Left lung (tissue), 10 donors: ENCODE results near the gene SEZ6. TPM values are rescaled to one million over a fixed set of nuclear protein-coding genes. Genes with fewer than 3 reads are reported as not detected.

Experiments
- ATAC-seq: fragments of 200-7000 bp; cut with Tn5 transposase; one replicate; pipeline ENCODE4 v1.9.1; 2020; ENCODE audit warnings: moderate library complexity
- DNase-seq, 4 donors: peaks; one replicate each; pipeline ENCODE4 v3.0.0-alpha.2; 2013 to 2020
- H3K27ac ChIP-seq, 2 donors: fragments of 200-600 bp; sonication (generic) in 1 of 2; one replicate each; pipeline versions ENCODE4 v1.5.0 to v1.8.0; 2020 to 2021
- H3K27me3 ChIP-seq, 2 donors: fragments of 200-600 bp; sonication (generic) in 1 of 2; one replicate each; pipeline versions ENCODE4 v1.5.0 to v1.8.0; 2020 to 2021
- H3K36me3 ChIP-seq, 2 donors: fragments of 200-600 bp; sonication (generic) in 1 of 2; one replicate each; pipeline versions ENCODE4 v1.5.0 to v1.8.0; 2020 to 2021
- H3K4me1 ChIP-seq, 2 donors: fragments of 200-600 bp; one replicate each; pipeline ENCODE4 v1.8.0; 2021
- H3K4me3 ChIP-seq, 2 donors: fragments of 200-600 bp; sonication (generic) in 1 of 2; one replicate each; pipeline versions ENCODE4 v1.5.0 to v1.8.0; 2020 to 2021; ENCODE audit warnings: mild to moderate bottlenecking in 1 of 2
- H3K9me3 ChIP-seq, 2 donors: fragments of 200-600 bp; sonication (generic) in 1 of 2; one replicate each; pipeline versions ENCODE4 v1.5.0 to v1.8.0; 2020 to 2021
- CTCF ChIP-seq, 2 donors: fragments of 200-600 bp; sonication (generic) in 1 of 2; IDR thresholded peaks; one replicate each; pipeline versions ENCODE4 v1.5.0 to v1.8.0; 2021; ENCODE audit warnings: antibody characterized with exemption in 2 of 2
- intact Hi-C, 2 donors: fragments of 100-400 bp; cut with DNase I; formaldehyde crosslinking; loops; one replicate each; pipeline versions ENCODE4 v1.11.2 to v1.14.2; 2022
- polyA plus RNA-seq, 6 donors: library from polyadenylated mRNA; unstranded; fragments of 120-200 nt; gene quantifications; one replicate each; pipeline ENCODE4 v1.2.1, GENCODE V29; 2013; ENCODE audit not compliant: insufficient read length in 6 of 6
- total RNA-seq, 2 donors: library from RNA; stranded (reverse); fragmentation: NEBNext Ultra II Directional; extraction: Animal tissue kit (Norgen Biotek cat#: 25700); gene quantifications; one replicate each; pipeline ENCODE4 v1.2.1, GENCODE V29; 2021
- donor health status: DM: no; HTN: yes; CAD: no.
- donor health status: DM: no; HTN: no; CAD: no.

SEZ6 gene
- total and polyA plus RNA-seq, 8 donors: 0.09 to 1.2 (median 0.81) TPM; not detected in 1

- H3K27ac ChIP-seq: no peak overlapping the region
- no peak overlapping the region for H3K4me3 ChIP-seq
- ATAC-seq (no peak), DNase-seq (no peak)
- no peak for TF ChIP-seq CTCF (IDR thresholded peaks at IDR 0.05)
- H3K4me1 ChIP-seq: peaks cover 0 to 8% of the 10 kb centered on the region in 2 donors
- peaks cover 21 to 69% of the 10 kb centered on the region in 2 donors for H3K27me3 ChIP-seq
- no peaks in the 10 kb centered on the region for H3K36me3 ChIP-seq
- intact Hi-C loops: no loop called here
- H3K9me3 ChIP-seq: no peaks in the 10 kb centered on the region
These were observed 10.7 kb upstream of the SEZ6 start for GRCh38 chr17:29016345-29017210.

- DNase-seq (no peak), ATAC-seq (no peak)
- Histone ChIP-seq H3K9me3 (no peaks in the 10 kb centered on the region), H3K4me3 (no peak overlapping the region), H3K4me1 (peaks cover 0 to 4% of the 10 kb centered on the region in 2 donors), H3K27ac (no peak overlapping the region), H3K36me3 (no peaks in the 10 kb centered on the region), H3K27me3 (peaks cover 10 to 69% of the 10 kb centered on the region in 2 donors)
- no peak for TF ChIP-seq CTCF (IDR thresholded peaks at IDR 0.05)
- intact Hi-C loops: no loop called here
These were observed 8.9 kb upstream of the SEZ6 start for GRCh38 chr17:29014716-29015115.

- H3K27me3 ChIP-seq: peaks cover 0 to 69% of the 10 kb centered on the region in 2 donors
- H3K4me1 ChIP-seq: no peaks in the 10 kb centered on the region
- no peaks in the 10 kb centered on the region for H3K36me3 ChIP-seq
- ATAC-seq (no peak), DNase-seq (no peak)
- no peaks in the 10 kb centered on the region for H3K9me3 ChIP-seq
- no peak for TF ChIP-seq CTCF (IDR thresholded peaks at IDR 0.05)
- no peak overlapping the region for H3K4me3 ChIP-seq
- intact Hi-C loops: no loop called here
- no peak overlapping the region for H3K27ac ChIP-seq
These were observed 6.7 kb upstream of the SEZ6 start for GRCh38 chr17:29012535-29012934.

- DNase-seq: no peak
- ATAC-seq: no peak
- Histone ChIP-seq H3K4me1 (peaks cover 0 to 7% of the 10 kb centered on the region in 2 donors), H3K4me3 (no peak overlapping the region), H3K27me3 (peaks cover 9 to 69% of the 10 kb centered on the region in 2 donors), H3K36me3 (no peaks in the 10 kb centered on the region), H3K9me3 (no peaks in the 10 kb centered on the region), H3K27ac (no peak overlapping the region)
- no peak for TF ChIP-seq CTCF (IDR thresholded peaks at IDR 0.05)
- intact Hi-C loops: no loop called here
These were observed 4.8 kb upstream of the SEZ6 start for GRCh38 chr17:29010586-29010985.

- H3K9me3 ChIP-seq: no peaks in the 10 kb centered on the region
- H3K27ac ChIP-seq: no peak overlapping the region
- H3K4me3 ChIP-seq: no peak overlapping the region
- no peak for ATAC-seq
- intact Hi-C loops: no loop called here
- no peak for DNase-seq
- peaks cover 14 to 69% of the 10 kb centered on the region in 2 donors for H3K27me3 ChIP-seq
- H3K36me3 ChIP-seq: no peaks in the 10 kb centered on the region
- H3K4me1 ChIP-seq: peaks cover 0 to 11% of the 10 kb centered on the region in 2 donors
- TF ChIP-seq CTCF (IDR thresholded peaks at IDR 0.05): no peak
These were observed 4.3 kb upstream of the SEZ6 start for GRCh38 chr17:29010129-29010528.
